ENCODE measurements around the gene HSPD1.

The HSPD1 gene

DNA sequence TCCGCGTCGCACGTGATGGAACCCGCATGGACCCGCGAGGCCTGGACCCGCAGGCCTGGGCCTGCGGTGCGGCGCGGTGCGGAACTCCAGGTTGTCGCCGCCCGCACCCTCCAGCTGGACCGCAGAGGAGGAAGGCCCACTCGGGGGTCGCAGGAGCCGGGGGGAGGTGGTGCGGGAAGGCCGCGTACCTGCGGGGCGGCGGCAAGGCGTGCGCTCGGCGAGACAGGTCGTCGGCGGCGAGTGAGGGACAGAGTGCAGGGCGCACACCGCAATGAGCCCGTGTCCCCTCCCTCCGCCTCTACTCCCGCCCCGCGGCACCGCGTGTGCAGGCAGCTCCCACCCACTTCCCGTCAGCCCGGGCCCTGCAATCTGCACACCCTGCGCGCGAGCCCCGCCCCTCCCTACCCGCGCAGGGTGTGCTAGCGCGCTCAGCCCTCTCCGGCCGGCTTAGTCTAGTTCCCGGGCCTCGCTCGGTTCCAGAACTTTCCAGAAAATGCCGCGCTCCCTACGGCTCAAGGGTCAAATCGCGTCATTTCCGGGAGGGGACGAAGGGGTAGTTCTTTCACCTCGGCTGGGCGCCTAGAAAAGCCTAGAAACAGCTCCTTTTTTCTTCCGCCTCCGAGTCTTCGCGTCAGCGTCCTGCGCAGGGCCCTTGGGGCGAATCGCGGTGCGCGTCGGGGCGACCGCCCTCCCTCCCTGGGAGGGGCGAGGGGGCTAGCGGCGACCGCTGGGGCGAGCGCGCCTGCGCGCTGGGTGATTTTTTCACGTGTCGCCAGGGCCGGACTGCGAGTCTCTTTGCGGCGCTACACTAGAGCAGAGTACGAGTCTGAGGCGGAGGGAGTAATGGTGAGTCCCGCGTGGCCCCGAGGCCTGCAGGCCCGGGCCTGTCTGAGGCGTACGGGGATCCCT is at the start of gene HSPD1, which contains the start of gene HSPE1:
HSPD1 (minus strand) TSS at position 247 of the 909 bp plus-strand sequence. CDS start 992 bp downstream, outside the sequence.
HSPE1 (plus strand) TSS at position 786 of the 909 bp plus-strand sequence; CDS start at position 844, 58 bp downstream.
- peak; percentile 93 for DNase-seq

DNA sequence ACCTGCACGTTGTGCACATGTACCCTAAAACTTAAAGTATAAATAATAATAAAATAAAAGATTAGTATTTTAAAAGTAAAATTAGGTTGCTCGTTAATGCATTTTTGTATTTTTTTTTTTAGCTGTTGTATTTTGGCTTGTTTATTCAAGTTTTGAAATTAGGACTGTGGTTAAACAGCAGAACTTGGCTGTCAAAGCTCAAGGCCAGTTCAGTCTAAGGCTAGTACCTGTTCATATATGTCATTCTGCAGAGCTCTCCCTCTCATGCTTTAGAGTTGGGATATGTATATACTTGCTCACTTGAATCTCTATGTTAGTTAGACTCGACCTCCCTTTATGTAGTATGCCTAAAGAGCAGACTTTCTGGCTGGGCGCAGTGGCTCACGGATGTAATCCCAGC is 48.9 kb upstream of the HSPD1 start:
- DNase-seq = no peak

DNA sequence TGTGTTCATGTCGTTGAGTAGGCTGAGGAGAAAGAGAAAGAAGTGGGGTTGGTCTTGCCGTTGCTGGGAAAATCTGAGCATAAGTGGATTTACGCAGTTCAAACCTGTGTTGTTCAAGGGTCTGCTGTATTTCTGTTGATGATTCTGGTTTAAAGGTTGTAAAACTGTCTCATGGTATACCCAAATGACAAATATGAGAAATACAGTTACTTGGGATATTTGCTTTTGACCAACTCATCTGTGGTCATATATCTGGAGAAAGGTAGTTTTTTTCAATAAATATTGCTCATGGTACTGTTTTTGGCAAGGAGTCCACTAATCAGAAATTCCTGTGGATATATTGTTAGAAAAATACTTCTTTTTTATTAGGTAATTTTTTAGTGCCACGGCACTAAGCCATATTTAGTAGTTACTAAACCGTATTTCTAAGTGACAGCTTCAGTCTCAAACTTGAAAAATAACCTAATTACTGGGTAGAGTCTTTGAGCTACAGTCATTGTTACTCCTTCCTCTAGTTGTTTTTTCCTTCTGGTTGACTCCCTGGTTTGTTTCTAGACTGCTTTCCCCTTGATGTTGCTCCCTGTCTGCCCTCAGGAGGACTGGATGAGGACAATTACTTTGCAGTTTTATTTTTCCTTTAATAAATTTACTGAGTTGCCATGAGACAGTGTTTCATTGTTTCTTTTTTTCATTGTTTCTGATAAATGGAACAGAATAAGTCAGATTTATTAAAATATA is 47.7 kb upstream of the HSPD1 start:
- DNase-seq = no peak

DNA sequence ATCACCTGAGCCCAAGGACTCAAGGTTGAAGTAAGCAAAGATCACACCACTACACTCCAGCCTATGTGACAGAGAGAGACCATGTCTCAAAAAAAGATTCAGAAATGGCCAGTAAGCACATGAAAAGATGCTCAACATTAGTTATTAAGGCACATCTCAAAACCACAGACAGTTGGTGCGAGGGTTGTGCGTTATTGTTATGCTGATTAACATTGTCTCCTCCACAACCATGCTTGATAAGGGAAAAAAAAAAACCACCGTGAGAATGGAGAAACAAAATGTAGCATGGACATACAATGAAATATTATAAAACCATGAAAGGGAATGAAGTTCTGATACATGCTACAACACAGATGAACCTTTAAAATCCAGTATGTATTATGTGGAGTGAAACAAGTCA is 43.6 kb upstream of the HSPD1 start:
- no peak for DNase-seq

DNA sequence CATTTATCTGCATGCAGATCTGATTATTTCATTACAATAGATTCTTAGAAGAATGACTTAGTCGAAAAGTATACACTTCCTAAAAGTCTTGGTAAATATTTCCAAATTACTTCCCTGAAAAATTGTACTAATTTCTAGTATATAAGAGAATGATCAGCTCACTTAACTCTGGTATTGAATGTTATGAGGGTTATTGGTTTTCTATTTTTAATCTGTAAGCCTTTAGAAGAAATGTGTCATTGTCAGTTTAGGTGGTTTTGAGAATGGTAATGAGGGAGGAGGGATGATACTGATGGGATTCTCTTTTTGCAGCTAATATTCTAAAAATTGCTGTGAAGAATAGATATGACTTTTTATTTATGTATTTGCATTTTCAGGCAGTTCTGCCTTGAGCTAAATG is 40.1 kb upstream of the HSPD1 start:
- DNase-seq = no peak

DNA sequence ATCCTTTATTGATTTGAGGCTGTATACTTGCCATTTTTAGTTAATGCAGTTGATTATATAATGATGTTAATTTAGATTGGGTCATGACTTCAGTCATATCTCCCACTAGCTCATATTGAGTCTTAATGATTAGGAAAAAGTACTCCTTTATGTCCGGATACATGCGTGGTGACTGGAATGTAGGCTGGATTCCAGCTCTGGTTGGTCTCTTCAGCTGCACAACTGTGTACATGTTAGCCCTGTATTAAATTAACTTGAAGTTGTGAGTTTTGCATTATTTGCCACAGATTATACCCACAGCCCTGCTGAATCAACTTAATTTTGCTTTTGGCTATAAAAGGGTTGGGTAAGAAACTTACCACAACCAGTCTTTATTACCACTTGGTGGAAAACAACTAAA is 38.8 kb upstream of the HSPD1 start:
- DNase-seq = no peak

DNA sequence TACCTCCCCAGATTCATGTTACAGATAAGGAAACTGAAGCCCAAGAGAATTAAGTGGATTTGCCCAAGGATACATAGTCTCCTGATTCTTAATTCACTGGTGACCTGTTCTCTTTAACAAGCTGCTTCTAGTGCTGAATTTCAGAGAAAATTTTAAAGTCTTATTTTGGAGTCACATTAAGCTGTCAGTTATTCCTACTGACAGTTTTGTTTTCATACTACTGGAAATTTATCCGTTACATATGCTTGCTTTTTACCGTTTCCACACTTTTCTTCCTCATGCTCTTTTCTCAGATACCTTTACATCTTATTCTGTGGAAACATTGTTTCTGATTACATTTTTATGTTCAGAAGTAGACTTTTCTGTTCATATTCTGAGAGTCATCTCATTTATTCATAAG is 17.5 kb upstream of the HSPD1 start:
- no peak for DNase-seq

- DNase-seq = no peak
Measured at GRCh38 chr2:197516393-197516761, 16.7 kb upstream of the HSPD1 start.

DNA sequence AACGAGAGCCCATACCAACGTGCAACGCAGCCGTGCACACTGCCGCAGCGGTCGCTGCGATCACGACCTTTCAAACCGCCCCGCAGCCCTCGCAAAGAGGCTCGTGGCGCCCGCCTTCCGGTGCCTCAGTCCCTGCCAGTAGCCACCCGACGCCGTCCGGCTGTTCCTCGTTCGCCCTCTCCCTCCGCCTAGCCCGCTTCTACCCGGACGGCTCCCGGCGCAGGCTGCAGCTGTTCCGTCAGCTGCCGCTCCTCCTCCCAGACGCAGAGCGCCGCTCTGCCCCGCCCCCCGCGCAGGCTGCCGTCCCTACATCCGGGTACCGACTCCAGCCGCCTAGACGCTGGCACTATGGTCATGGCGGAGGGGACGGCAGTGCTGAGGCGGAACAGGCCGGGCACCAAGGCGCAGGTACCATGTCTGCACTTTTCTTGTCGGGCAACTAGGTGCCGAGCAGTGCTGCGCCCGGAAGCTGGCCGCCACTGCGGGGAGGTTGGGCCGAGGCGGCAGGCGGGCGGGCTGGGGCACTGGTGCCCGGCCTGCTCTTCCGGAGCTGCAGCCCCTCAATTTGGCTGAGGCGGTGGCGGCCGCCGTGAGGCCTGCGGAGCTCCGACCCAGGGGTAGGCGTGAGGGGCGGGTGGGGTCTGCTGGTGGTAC is 16.2 kb upstream of the HSPD1 start, which contains the start of gene MOB4:
MOB4 (plus strand) TSS at position 328 of the 654 bp plus-strand sequence; CDS start at position 349, 21 bp downstream.
- DNase-seq = peak; percentile 86

GRCh38 chr2:197515315-197515738 is 15.7 kb upstream of the HSPD1 start:
- no peak for DNase-seq

DNA sequence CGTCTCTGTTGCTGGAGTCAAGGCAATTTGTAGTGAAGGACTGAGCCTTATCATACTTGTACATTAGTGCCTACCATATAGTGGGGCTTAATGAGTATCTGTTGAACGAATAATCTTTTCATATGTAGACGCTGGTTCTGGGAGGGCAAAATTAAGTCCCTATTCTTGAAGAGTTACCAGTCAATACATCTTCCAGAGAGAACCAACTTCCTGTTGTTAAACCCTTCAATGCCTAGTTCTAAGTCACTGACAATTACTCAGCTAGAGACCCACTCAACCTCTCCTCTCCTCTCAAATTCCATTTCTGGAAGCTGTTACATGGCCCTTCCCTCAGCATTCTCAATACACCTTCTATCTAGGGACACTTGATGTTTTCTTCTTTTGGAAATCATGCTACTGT is 15.1 kb upstream of the HSPD1 start:
- DNase-seq = no peak

- no peak for DNase-seq
Measured at GRCh38 chr2:197513915-197514314, 14.3 kb upstream of the HSPD1 start.

DNA sequence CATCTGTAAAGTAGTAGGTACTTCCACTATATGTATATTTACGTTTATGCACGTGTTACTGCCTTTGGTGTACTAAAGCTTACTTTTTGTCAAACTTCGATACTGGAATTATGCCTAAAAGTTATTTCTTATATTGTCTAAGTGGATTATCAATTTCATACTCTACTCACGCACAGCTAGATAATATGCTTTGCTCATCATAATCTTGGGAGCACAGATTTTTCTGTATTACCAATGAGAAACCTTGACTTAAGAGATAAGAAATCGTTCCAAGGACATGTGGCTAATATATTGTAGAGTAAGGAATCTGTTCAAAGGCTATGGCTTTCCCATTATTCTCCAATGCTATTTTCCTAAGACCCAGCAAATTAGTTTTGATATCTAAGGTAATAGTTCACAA is 7.0 kb upstream of the HSPD1 start:
- no peak for DNase-seq

GRCh38 chr2:197504512-197504911 is 4.9 kb upstream of the HSPD1 start:
- DNase-seq = no peak

DNA sequence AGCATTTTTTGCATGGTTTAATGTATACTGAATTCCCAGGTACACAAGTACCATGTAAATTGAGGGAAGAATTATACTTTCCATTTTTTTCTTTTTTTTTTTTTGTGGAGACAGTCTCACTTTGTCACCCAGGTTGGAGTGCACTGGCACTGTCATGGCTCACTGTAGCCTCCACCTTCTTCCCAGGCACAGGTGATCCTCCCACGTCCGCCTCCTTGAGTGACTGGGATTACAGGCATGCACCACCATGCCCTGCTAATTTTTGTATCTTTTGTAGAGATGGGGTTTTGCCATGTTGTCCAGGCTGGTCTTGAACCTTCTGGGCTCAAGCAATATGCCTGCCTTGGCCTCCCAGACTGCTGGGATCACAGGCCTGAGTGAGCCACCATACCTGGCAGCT is 4.4 kb upstream of the HSPD1 start:
- no peak for DNase-seq

GRCh38 chr2:197502685-197503084 is 3.0 kb upstream of the HSPD1 start:
- DNase-seq = no peak

- DNase-seq = no peak
Measured at GRCh38 chr2:197502201-197502600, 2.6 kb upstream of the HSPD1 start.

DNA sequence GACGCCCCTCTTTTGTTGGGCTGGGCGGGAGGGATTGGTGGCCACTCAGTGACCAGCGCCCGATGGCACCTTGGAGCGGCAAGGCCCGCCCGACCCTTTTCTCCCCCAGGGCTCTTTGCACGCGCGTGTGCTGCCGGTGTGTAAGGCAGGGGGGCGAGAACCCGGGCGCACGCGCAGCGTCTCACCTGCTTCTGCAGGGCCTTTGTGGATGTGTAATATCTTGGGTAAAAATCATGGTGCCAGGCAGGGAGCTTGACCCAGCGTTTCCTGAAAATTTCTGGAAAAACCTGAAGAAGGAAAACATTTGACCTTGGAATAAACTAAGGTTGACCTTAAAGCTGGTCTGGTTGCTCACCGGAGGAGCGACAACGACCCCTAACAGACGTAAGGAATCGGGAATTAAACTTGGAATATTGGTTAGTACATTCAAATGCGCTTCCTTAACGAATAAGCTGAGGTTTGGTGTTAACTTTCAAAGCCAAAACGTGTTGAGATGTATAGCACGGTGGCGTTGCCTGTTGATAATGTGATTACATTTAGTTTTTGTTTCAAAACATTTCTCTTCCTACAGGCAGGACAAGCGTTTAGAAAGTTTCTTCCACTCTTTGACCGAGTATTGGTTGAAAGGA is 977 bp upstream of the HSPD1 start:
- no peak for DNase-seq

DNA sequence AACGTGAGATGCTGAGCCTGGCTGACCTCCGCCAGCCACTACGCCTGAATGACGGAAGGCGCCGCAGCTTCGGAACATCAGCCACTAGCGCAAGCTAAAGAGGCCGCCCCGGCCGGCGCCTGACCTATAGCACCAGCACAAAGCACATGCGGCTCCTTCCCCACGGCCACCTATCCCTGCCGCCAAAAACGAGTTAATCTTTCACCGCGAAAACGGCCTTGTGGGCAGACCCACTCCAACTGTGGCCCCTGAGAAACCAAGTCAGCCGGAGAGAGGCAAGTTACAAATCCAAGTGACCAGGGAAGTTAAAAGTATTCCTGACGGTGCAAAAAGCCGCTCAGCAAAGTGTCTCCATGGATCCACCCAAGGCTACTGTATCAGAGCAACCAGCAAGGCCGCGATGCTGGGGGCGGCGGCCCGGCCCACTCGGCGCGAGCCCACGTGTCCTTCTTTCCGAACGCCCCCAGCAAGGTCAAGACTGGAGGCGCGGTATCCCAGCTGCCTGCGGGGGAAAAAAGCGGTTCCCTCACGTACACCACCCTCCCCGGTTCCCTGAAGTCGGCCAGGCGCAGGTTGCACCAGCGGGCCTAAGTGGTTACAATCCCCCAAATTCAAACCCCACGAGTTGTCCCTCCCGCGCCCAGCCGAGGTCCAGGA is 575 bp downstream of the HSPD1 start:
- no peak for DNase-seq

GRCh38 chr2:197498235-197498936 is 1.3 kb downstream of the HSPD1 start:
- no peak for DNase-seq

- no peak for DNase-seq
Measured at GRCh38 chr2:197497326-197497725, 2.3 kb downstream of the HSPD1 start.

- no peak for DNase-seq
Measured at GRCh38 chr2:197496695-197497094, 2.9 kb downstream of the HSPD1 start.
